Muscle of back (tissue), 11 donors: ENCODE measurements around the gene SEZ6L. TPM values are rescaled to one million over a fixed set of nuclear protein-coding genes. Genes with fewer than 3 reads are reported as not detected.
A peak's percentile ranks its signal among the peaks of the same experiment; 100 is the strongest.
"Not testable (repeated sequence)": the region's sequence is repeated elsewhere in the genome, so short reads cannot be mapped to it uniquely, and the experiment has no call there.

Experiments
- DNase-seq, 3 donors: peaks; one replicate each; pipeline versions ENCODE4 v3.0.0 to v3.0.0-alpha.2; 2013
- polyA plus RNA-seq, 10 donors: library from polyadenylated mRNA; unstranded; fragments of 120-200 nt; gene quantifications; one replicate each; pipeline ENCODE4 v1.2.1, GENCODE V29; 2013; ENCODE audit not compliant: insufficient read length in 10 of 10

The SEZ6L gene
- polyA plus RNA-seq, 10 donors: 0.31 to 1.2 (median 0.67) TPM

DNA sequence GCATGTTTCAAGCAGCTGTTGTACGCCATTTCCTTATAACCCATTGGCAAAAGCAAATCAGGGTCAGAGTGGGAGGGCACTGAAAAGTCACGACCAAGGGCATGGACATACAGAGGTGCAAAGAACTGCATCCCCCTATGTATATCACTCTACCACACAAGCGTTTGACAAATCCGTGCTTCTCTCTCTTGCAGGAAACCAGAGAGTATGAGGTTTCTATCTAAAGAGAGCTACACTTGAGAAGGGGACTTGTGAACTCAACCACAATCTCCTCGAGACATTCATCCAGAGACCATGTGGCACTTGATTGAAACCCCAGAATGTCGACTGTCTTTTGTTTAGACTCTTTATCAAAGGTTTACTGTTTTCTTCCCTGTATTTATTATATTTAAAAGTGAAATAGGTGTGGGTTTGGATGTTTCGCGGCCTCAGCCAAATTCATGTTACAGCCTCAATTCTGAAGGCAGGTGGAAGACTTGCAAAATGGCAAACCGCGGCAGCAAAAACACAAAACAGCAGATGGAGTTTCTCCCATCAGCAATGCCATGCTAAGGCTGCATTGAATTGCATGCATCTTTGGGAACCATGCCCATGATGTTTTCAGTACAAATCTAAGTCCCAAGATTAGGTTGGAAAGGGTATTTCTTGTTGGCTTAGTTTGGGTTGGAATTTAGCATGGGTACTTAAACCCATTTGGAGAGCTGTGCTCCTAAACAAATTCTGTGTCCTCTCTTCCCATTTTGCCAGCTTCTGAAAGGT is 211.0 kb downstream of the SEZ6L start:
- no peak for DNase-seq

DNA sequence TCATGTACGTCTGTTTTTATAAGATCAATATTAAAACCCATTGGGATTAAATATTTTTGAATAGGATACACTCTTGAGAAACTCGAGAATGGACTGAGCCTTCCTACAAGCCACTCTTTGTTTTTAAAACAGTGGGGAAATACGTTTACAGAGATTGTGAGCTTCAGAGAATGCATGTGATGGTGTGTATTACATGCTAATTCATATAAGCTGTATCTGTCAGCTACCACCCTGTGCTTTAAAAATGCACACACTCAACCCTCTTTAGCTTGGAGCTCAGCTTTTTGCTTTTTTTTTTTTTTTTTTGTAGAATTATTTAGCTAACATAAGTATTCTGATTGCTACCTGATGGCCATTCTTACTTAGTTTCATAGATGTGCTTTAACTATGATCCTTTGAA is 213.5 kb downstream of the SEZ6L start:
- DNase-seq: no peak

DNA sequence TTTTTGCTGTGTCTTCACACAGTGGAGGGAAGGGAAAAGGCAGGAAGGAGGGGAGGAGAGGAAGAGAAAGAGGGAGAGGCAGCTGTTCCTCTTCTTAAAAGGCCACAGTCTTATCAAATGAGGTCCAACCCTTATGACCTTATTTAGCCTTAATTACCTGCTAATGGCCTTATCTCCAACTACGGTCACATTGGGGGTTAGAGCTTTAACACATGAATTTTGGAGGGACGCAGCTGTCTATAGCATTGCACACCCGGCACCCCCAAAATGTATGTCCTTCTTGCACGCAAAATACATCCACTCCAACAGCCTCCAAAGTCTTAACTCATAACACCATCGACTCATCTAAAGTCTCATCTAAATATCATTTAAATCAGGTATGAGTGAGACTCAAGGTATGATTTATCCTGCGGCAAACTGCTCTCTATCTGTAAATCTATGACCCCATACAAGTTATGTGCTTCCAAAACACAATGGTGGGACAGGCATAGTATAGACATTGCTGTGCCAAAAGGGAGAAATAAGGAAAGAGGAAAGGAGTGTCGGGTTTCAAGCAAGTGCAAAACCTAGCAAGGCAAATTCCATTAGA is 214.8 kb downstream of the SEZ6L start:
- no peak for DNase-seq

DNA sequence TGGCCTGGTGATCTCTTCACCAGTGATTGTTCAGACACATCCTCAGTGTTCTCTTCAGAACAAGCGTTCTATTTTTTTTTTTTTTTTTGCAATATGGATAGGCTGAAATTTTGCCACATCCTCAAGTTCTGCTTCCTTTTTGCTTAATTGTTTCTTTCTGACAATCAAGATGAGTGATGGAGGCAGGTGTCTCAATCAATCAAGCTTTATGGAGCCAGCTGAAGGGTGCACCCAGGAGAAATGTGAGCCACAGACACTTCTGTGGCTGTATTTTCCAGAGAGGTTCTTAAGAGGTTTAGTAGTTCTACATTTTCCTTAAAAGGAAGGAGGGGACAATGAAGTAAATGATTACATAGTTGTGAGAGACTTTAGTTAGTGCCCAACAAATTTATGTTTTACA is 215.9 kb downstream of the SEZ6L start:
- DNase-seq: no peak

DNA sequence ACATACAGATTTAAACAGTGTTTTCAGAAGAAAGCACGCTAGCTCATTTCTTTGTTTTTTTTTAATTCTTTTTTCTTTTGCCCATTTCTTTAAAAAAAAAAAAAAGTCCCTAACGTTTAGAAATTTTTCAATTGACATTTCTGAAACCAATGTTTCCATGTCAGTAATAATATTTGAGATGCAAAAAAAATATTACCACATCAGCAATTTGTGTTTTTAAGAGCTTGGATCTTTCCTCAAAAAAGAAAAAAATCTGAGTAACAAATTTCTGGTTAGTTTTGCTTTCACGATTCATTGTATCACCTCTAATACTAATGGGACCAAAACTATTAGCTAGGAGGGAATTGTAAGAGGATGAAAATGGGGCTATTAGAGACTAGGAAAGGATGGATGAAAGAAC is 219.9 kb downstream of the SEZ6L start:
- no peak for DNase-seq

DNA sequence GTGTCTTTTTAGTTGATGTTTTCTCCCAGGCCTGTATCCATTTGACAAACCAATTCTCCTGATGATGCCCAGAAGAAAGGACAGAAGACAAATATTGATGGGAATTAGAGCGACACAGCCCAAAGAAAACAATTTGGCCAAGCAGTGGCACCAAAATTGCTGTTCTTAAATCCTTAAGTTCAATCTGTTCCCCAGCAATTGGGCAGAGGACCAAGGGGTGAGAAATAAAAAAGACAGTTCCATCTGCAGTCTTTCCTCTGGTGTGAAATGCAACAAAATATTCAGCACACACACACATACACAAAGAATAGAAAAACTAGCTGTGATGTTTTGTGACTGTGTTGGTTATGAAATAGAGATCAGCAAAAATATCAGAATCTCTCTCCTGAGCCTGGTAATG is 221.8 kb downstream of the SEZ6L start:
- DNase-seq: no peak

DNA sequence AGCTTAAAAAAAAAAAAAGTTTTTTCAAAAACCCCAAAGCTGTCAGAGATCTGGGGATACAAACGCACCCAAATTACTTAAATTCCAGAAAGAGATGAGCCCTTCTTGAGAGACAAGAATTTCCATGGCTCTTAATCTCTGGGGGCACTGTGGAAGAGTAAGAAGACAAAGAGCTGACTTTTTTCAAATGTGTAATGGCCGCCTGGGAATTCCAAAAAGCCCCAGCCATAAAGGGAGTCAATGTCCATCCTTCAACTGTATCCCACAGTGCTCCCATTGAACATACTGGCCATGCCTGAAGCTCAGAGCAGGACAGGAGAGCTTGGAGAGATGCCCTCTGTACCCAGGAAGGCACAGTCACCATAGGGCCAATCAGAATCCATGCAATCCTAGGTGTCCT is 222.4 kb downstream of the SEZ6L start:
- no peak for DNase-seq

DNA sequence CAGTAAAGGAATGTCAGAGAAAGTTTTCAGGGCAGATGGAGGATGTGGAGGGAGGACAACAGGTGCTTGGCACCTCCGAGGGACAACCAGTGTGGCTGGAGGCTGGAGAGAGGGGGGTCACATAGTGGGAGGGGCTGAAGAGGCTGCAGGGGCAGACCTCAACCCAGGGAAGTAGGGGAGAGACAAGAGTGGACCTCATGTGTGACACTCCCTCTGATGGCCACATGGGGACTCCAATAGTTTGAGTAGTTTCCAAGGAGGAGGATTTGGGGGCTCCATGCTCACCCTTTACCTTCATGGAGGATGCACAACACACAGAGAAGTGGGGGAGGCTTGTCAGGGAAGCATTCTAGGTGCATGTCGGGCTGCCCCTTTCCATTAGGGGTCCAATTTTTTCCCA is 224.7 kb downstream of the SEZ6L start:
- DNase-seq: no peak

DNA sequence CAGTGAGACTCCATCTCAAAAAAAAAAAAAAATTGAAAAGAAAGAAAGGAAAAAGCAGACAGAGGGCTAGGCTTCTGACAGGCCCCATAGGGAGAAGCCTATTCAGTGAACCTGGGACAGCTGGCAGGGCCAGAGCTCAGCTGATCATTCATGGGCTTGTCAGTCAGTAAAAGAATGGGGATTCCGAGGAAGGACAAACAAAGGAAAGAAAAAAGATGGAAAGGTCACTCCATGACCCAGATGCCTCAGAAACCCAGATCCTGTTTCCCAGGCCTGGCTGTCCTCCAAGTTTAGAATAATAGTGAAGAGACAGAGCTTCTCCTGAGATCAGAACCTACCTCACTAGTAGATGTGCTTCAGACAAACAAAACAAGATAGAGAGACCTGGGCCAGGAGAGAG is 225.5 kb downstream of the SEZ6L start:
- DNase-seq: no peak

DNA sequence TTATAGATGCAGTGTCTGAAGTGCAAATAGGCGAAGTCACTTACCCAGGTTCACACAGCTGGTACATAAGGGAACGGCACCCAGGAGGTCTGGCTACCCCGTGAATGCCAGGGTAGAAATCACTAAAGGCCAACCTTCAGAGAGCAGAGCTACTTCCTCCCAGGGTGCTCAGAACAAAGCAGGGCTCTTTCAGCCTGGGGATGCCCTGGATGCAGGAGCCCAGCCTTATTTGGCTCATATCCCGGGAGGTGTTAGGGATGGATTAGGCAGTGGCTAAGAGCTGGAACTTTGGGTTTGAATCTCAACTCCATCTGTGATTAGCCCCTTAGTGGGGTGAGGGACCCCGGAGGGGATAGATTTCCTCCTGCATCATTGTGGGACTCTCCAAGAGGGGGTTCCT is 226.7 kb downstream of the SEZ6L start:
- no peak for DNase-seq

DNA sequence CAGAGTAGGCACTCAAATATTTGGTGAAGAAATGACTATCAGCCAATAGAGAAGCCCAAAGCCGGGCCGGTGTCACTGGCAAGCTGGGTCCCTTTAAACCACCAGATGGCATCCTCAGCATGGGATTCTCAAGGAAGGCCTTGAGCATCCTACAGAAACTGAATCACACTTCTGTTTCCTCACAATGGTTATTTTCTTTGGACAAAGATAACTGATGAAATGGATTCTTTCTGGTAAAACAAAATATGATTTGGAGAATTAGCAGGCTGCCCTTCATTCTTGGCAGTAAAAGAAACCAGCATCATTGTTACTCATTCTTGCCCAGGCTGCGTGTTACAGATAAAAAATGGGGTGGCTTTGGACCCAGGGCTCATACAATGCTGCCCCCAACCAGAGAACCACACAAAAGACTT is 229.5 kb downstream of the SEZ6L start:
- peak; percentile 43 to 70 (median 56) for DNase-seq

DNA sequence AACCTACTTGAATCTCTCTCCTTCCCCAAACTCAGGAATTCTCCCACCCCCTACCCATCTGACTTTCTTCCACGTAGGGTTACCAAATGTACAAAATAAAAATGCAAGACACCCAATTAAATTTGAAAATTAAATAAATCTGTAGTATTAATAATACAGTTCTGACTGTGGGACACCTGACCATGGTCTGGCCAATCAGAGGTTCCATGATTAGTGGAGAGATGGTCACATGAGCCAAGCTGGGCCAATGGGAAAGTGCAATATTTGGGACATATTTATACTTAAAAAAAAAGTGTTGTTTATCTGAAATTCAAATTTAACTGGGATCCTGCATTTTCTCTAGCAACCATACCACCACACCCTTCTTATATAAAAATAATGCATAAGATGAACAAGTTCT is 230.0 kb downstream of the SEZ6L start:
- DNase-seq: no peak

DNA sequence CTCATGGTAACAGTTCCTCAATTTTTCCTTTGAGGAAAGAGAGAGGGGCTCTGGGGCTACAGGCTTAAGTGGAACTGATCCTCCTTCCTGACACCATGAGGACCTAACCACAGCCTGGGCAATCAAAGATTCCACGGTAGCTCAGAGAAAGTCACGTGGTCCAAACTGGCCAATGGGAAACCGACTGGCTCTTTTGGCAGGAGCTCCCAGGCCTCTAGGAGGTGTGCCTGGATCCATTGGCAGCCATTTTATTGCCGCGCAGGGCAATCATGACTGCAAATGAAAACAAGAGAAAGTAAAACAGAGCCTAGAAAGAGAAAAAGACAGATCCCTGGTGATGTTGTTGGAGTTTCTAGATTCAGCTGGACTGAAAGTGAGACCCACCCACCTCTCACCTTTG is 232.5 kb downstream of the SEZ6L start:
- DNase-seq: no peak

DNA sequence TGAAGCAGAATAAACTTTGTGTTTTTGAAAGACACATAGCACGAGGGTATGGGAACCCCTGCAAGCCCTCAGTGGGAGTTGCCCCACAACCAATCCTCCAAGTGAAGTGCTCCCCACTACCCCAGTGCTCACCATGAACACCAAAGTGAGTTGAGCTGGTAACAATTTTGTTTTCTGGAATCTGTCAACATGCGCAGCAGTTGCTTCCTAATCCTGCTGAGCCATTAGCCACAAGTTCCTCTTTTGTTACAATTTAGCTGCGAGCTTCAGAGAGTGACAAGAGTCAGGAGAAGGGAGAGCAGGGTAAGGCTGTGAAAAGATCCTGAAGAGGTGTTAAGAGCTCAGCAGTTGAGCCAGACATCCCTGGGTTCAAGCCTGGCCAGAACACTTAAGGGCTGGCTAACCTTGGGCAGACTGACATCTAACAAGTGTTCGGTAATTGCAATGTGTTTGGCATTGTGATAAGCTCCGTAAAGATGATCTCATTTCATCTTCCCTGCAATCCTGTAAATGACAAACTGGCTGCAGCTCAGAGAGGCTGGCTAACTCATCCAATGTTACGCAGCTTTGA is 235.7 kb downstream of the SEZ6L start:
- no peak for DNase-seq

DNA sequence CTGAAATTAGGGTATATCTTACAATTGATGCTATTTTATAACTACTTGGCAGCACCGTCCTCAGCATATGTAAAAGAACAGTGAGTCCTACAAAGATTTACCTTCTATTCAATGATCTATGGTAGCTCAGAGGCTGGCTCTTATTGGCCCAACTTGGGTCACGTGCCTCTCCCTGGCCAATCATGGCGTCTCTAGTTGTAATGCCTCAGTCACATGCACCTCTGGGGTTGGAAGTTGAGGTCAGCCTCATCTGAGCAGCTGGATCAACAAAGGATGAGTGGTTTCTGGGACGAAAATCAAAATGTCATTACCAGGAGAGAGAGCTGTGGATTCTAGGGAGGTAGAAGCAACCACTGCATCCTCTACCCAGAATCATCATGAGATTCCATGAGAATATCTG is 236.9 kb downstream of the SEZ6L start:
- no peak for DNase-seq

DNA sequence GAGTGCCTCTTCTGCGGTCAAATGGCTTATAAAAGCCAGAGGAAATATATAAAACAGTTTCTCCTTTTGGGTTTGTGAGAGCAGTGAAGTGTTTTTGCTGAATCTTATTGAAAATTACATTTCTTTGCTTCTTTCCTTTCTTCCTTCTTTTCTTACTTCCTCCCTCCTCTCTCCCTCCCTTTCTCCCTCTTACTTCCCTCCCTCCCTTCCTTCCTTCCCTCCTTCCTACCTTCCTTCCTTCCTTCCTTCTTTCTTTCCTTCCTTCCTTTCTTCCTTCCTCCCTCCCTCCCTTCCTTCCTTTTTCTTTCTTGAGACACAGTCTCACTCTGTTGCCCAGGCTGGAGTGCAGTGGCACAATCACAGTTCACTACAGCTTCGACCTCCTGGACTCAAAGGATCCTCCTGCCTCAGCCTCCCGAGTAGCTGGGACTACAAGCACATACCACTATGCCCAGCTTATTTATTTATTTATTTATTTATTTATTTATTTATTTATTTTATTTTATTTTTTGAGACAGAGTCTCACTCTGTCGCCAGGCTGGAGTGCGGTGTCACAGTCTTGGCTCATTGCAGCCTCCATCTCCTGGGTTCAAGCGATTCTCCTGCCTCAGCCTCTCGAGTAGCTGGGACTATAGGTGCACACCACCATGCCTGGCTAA is 239.4 kb downstream of the SEZ6L start:
- DNase-seq: not testable (repeated sequence)

DNA sequence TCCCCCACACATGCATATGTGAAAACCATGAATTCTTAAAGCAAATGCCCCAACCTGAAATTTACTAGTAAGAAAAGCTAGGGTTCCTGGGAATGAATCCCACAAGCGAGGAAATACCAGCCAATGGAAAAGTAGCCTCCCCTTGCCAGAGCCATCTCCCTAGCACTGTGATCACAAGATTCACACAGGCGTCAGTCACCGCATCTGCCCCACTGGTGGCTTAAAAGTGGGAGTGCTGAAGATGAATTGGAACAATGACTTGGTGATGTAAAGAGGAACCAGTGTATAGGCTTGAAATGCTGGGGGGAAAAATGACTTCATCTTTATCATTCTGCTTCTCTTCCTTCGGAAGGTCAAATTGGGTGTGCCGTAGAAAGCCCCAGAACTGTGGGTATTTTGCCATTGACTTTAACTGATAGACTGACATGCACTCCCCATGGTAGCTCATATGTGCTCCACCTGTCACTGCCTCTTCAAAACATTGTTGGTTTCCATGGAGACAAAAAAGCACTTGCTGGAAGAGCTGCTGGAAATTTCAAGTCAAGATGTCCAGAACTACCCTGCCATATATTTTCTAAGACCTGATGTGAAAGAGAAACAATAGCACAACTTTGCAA is 240.6 kb downstream of the SEZ6L start:
- peak; percentile 29 to 66 (median 53) for DNase-seq

DNA sequence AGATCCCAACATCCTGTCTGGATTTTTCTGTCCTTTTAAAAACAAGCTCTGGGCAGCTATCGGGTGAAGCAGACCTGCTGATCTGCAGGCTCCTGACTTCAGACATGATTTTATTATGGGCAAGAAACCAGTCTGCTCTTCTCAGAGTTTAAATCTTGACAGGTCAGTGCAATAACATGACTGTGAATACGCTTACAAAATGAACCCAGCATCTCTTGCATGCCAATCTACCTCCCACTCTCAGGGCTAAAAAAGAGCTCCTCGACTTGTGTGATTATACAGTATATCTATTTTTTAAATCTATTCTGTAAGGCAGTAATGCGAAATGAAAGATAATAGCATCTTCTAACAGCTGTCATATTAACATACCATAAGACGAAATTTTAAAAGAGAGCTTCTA is 241.1 kb downstream of the SEZ6L start:
- DNase-seq: no peak

DNA sequence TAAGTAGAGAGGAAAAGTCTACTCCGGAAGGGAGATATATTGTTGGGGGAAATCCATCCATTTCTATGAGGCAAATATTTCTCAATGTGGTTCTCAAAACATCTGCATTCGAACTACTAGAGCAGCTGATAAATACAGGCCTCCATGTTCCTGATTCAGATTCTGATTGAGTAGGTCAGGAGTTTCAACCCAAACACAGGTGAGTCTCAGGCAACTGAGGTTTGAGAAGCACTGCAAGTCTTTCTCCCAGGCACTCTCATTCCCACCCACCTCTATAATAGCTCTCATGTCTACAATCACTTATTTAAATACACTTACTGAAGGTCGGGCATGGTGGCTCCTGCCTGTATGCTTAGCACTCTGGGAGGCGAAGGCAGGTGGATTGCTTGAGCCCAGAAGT is 245.1 kb downstream of the SEZ6L start:
- DNase-seq: no peak

DNA sequence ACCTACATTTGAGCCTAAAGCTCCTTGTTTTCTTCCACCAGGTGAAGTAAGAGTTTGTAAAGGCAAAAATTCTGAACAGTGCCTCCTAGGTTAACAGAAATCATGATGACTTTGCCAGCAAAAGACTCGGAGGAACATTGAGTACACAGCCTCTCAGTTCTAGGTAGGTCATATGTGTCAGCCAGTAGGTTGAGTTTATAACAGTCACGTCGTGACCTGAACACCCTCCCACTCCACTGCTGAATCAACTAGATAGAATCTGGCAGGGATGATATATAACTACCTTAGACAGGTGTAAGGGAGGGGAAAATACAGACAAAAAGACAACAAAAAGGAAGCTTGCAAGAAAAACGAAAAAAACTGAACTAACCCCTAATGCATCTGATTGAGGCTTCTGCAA is 247.0 kb downstream of the SEZ6L start:
- no peak for DNase-seq

DNA sequence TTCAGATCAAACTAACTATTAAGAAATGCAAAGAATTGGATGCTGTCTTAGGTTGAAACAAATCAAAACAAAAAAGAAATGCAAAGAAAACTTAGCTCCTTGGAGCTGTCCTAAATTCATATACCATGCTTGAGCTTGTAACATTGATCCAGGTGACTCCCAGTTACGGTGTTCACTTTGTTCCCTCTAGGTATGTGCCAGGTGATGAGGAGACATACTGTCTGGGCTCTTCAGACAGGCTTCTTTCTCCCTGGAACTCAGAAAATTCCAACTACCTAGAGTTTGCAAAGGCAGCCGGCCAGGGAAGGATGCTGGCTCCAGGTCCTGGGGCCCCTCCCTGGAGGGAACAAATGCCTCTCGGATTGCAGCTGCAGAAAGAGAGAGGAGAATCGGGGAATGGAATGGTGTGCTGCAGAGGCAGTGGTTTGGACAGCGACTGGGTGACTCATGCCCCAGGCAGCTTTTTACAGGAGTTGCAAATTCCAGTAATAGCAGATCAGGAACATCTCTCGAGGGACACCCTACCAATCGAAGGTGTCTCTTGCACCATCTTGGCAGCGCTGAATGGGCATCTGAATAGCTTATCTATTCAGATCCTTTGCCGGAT is 247.5 kb downstream of the SEZ6L start:
- DNase-seq: peak; percentile 40 to 68 (median 64)

DNA sequence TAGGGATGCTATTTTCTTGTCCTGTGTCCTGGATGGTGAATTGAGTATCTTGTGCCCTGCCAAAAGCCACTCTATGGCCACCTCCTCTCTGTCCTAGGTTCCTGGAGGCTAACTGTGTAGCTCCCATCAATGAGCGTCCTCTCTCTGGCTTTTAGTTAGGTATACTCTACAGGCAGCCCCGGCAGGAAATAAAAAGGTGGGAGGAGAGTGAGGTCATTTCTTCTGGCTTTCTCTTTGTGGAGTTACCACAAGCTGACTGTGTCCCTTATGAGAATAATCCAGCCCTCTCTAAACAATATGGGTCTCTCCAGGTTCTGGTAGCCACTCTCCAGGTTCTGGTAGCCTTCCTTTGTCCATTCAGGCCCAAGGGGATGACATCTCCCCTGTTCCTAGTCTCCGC is 248.1 kb downstream of the SEZ6L start:
- DNase-seq: no peak
